ENCODE measurements around the gene PJVK. TPM values are rescaled to one million over a fixed set of nuclear protein-coding genes. Genes with fewer than 3 reads are reported as not detected.

The PJVK gene
- total RNA-seq, 1 donor from 2014 or later = 0.58 TPM

DNA sequence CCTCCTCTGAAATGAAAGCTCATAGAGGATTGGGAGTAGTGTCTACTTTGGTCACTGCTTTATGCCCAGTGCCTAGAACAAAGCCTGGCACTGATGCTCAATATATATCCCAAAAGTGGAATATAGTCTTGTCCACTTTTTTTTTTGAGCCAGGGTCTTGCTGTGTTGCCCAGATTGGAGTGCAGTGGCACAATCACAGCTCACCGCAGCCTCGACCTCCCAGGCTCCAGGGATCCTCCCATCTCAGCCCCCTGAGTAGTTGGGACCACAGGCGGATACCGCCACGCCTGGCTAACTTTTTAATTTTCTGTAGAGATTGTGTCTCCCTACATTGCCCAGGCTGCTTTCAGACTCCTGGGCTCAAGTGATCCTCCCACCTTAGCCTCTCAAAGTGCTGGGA is 23.4 kb downstream of the PJVK start:
- no peak overlapping the region for H3K4me3 ChIP-seq (ENCODE audit: low read depth, low read length)
- DNase-seq (ENCODE audit: low read depth) = no peak
- TF ChIP-seq, protein P1, sequence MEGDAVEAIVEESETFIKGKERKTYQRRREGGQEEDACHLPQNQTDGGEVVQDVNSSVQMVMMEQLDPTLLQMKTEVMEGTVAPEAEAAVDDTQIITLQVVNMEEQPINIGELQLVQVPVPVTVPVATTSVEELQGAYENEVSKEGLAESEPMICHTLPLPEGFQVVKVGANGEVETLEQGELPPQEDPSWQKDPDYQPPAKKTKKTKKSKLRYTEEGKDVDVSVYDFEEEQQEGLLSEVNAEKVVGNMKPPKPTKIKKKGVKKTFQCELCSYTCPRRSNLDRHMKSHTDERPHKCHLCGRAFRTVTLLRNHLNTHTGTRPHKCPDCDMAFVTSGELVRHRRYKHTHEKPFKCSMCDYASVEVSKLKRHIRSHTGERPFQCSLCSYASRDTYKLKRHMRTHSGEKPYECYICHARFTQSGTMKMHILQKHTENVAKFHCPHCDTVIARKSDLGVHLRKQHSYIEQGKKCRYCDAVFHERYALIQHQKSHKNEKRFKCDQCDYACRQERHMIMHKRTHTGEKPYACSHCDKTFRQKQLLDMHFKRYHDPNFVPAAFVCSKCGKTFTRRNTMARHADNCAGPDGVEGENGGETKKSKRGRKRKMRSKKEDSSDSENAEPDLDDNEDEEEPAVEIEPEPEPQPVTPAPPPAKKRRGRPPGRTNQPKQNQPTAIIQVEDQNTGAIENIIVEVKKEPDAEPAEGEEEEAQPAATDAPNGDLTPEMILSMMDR (conservative IDR thresholded peaks at IDR 0.05; ENCODE audit: low read depth, low read length) = no peak

DNA sequence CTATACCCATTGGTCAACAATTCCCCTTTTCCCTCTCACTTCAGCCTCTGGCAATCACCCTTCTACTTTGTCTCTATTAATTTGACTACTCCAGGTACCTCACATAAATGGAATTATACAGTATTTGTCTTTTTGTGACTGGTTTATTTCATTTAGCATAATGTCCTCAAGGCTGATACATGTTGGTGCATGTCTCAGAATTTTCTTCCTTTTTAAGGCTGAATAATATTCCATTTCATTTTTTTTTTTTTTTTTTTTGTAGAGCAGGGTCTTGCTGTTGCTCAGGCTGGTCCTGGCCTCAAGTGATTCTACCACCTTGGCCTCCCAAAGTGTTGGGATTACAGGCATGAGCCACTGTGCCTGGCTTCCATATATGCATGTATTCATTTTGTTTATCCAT is 25.3 kb downstream of the PJVK start:
- DNase-seq (ENCODE audit: low read depth) = no peak
- no peak overlapping the region for H3K4me3 ChIP-seq (ENCODE audit: low read depth, low read length)
- TF ChIP-seq, protein P1 (conservative IDR thresholded peaks at IDR 0.05; ENCODE audit: low read depth, low read length) = no peak

DNA sequence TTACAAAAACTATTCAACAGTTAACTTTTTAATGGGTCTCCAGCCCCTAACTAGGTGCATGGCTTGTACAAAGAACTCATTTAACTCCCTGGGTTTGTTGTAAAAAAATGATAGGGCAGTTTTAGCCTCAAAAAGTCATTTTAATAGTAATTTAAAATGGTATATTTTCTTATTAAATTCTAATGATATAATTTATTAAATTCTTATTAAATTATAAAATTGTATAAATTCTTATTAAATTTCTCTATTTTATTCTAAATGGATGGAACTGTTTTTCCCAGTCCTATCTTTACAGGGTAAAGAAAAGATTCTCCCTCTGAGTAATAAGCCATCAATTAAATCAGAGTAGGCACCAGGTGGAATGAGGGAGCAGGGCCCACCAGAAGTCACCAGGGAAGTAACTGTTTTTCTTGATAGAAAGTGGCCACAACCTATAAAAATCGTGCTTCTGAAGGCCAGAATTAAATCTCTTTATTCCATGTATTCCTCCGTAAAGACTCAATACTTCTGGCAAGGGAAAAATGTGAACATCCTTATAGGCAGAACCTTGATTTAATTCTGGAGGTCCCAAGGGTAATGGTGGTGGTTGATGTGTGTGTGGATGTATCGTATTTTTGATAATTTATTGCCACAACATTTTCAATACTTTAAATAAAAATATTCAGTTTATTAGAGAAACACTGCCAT is 26.4 kb downstream of the PJVK start:
- TF ChIP-seq, protein P1 (conservative IDR thresholded peaks at IDR 0.05; ENCODE audit: low read depth, low read length) = no peak
- H3K4me3 ChIP-seq (ENCODE audit: low read depth, low read length) = peak overlapping the region; percentile 72
- DNase-seq (ENCODE audit: low read depth) = no peak

DNA sequence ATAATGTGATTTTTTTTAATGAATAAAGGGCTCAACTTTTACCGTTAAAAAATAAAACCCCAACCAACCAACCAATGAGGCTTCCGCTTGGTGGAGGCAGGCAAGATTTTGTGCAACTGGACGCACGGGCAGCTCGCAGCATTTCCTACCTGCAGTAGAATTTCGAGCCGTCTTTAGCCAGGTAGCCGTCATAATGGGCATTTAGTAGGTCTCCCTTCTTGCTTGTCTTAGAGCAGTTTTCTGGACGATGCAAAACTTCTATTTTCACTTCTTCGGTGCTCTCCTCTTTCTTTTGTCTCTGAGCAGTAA is 26.9 kb downstream of the PJVK start:
- peak overlapping the region; percentile 72 for H3K4me3 ChIP-seq (ENCODE audit: low read depth, low read length)
- TF ChIP-seq, protein P1 (conservative IDR thresholded peaks at IDR 0.05; ENCODE audit: low read depth, low read length) = no peak
- DNase-seq (ENCODE audit: low read depth) = no peak

DNA sequence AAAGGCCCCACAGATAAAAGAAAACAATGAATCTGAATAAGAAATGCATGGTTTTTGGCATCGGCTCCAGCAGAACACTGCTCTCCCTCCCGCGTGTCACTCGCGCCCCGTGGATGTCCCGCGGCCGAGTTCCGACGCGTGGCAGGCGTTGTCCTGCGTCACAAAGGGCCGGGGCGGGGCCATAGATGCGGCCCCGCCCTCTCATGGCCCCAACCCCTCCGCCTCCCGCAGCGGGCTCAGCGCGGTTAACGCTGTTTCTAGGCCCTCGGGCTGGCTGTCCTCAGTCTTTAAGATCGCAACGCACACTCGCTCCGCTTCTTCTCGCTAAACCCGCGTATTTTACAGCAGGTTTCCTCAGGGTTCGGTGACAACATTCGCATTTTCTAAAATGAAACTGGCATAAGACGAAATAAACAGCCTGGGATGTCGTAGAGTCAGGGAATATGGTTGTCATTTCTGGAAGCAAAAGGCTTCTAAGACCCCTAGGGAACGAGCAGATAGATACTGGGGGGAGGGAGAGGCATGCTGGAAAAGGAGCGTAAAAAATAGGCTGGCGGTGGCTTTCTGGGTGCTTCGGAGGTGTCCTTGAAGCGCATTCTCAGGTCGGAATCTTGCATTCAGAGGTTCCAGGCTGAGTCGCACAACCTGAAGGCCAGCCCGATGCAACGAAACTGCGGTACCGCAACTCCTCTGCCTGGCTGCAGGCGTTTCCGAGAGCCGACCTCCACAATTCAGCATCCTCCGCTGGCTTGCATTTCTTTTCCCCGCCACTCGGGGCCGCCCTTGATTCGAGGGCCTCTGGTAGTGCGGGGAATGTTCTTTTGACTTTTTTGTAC is 27.5 kb downstream of the PJVK start, which contains the start of gene FKBP7:
FKBP7 (minus strand) TSS at position 162 of the 836 bp plus-strand sequence; CDS start at position 61, 101 bp downstream.
- DNase-seq (ENCODE audit: low read depth) = no peak
- H3K4me3 ChIP-seq (ENCODE audit: low read depth, low read length) = peak within 1 kb of the TSS; percentile 72

DNA sequence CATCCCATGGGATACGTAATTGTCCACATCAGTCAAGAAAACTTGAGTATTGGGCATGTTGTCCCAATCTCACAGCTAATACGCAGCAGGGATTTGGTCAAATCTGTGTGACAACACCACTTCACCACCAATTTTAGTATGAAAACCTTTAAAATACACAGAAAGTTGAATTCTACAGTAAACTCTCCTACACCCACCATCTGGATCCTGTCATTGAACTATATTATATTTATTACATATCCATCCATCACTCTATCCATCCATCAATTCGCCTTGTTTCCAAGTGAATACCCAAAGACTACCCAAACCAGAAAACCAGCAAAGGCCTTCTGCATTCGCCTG is 28.1 kb downstream of the PJVK start:
- no peak for DNase-seq (ENCODE audit: low read depth)
- peak overlapping the region; percentile 72 for H3K4me3 ChIP-seq (ENCODE audit: low read depth, low read length)
- TF ChIP-seq, protein P1 (conservative IDR thresholded peaks at IDR 0.05; ENCODE audit: low read depth, low read length) = no peak

More for the DNA sequence above, 27.5 kb downstream of the PJVK start, which contains the start of gene FKBP7:
- TF ChIP-seq, protein P1 (conservative IDR thresholded peaks at IDR 0.05; ENCODE audit: low read depth, low read length) = peak; percentile 62
